Myocyte (in vitro differentiated cells): Measurements from ENCODE around the gene ZNF518B. TPM values are rescaled to one million over a fixed set of nuclear protein-coding genes. Genes with fewer than 3 reads are reported as not detected.

Experiments used
- DNase-seq: peaks from one replicate; pipeline ENCODE4 v3.0.0-alpha.2; 2012; ENCODE audit warnings: low read depth
- polyA plus RNA-seq: library from polyadenylated mRNA; unstranded; fragments of >200 nt; gene quantifications from one replicate; pipeline ENCODE4 v1.2.1, GENCODE V29; 2012; ENCODE audit warnings: missing spikeins
- total RNA-seq: library from RNA; depleted of rRNA; stranded (reverse); fragments of >200 nt; gene quantifications from 2 replicates; pipeline ENCODE4 v1.2.3, GENCODE V29; 2014

Gene ZNF518B, protein sequence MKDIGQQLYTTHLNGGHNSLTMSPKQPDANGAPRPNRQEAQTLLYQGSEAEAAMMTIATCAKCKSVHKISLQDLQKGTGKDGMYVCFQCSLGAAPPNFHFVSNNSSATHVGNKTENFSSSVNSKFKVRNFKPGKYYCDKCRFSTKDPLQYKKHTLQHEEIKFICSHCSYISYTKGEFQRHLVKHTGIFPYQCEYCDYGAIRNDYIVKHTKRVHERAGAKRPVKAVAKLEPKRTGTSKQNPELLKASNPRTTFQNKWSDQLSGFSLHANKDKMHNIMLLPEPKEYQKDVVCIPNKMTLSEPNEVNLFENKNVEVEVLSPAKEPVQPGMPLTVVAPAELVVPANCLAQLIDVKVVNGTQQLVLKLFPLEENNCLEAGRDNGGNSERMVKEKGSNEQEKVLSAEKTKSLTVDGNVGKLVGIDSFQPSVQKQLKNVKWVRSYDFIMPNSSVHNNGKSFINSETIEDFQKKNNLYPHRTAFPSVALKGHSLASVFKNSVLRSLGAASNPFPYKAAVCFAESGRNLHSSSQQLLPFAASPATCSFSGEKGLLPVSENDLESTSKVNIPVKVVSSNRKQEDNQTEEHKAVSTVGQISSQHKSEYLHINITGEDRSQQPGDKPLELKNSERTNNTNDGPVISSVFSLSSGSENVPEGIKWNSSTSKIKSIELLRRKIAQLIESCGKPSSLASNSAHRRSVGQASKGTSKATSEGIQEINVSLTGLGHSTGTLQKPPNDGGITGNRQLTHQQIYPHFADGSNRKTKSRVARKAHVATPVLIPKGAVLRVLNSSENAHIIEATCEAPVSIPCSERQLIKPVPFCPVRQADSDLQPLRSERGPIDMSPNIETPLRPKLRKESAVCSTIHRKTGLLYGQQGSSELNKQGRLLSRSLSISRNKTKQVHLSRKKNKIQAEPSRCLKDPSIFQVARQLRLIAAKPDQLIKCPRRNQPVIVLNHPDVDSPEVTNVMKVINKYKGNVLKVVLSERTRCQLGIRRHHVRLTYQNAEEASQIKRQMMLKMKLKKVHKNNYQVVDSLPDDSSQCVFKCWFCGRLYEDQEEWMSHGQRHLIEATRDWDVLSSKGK
- 5.7 and 8.0 TPM in 2 replicates for total RNA-seq
- polyA plus RNA-seq: 1.8 TPM

DNA sequence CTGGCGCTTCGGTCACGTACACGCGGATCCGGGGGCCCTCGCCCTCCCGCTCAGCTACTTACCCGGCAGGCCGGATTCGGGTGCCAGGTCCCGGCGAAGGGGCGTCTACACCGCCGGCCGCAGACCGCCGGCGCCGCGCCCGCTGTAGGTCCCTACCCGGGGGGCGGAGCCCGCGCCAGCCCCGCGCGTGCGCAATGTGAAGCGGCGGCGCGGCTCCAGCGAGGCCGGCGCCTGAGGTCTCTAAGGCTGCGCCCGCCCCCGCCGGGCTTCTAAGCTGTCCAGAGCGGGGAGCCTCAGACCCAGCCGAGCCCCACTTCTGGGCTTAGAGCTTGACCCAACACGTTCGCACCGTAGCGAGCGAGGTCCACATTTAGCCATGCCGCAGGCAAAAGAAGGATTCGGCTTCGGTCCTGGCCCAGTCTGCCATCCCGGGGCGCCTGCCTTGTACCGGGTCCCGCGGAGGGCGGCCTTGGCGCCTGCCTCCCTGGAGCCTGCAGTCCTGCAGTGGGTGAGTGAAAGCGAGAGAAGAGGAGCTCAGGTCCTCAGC is at the start of gene ZNF518B:
Gene ZNF518B (minus strand): TSS at position 172 of the 547 bp plus-strand sequence. CDS start 11,098 bp downstream, outside the sequence.
- peak; percentile 31 for DNase-seq

DNA sequence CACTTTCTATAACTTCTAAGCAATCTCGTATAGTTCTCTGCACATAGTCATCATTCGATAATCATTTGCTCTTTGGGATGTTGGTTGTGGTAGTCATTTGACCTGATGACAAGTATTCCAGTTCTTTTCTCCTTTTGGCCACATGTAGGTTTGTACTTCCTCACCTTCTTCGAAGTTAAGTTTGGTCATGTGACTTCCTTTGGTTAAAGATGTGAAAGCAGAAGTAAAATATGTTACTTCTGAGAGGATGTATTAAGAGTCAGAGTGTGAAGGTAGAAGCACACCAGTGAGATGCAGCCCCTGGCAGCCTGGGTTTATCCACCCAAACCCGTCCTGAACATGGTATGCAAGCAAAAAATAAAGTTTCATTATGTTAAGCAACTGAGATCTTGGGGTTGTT is 48.9 kb upstream of the ZNF518B start:
- no peak for DNase-seq

GRCh38 chr4:10504570-10505179 is 47.4 kb upstream of the ZNF518B start:
- DNase-seq: no peak

- no peak for DNase-seq
These were observed 45.5 kb upstream of the ZNF518B start for GRCh38 chr4:10502717-10503116.

- no peak for DNase-seq
These were observed 43.5 kb upstream of the ZNF518B start for GRCh38 chr4:10500776-10501175.

- no peak for DNase-seq
These were observed 39.0 kb upstream of the ZNF518B start for GRCh38 chr4:10496200-10496599.

- no peak for DNase-seq
These were observed 38.4 kb upstream of the ZNF518B start for GRCh38 chr4:10495651-10496050.

DNA sequence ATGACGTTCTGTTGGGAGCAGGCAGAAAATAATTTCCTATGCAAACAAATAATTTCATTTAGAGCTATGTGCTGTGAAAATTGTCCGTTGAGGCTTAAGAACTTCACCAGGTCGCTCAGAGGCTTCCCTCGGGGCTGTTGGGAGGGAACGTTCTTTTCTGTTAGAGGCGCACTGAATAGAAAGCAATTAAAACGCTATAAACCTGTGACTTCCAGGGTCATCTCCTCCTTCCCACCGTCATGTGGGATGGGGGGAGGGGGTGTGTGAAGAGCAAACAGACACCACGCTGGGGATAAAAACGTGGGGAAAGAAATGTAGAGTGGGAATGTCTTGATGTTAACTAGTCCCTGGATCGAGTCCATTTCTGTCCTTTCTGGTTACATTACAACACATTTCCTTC is 35.2 kb upstream of the ZNF518B start:
- DNase-seq: no peak

GRCh38 chr4:10491401-10491800 is 34.2 kb upstream of the ZNF518B start:
- DNase-seq: no peak

- DNase-seq: no peak
These were observed 33.8 kb upstream of the ZNF518B start for GRCh38 chr4:10490996-10491395.

GRCh38 chr4:10482913-10483312 is 25.7 kb upstream of the ZNF518B start:
- no peak for DNase-seq

DNA sequence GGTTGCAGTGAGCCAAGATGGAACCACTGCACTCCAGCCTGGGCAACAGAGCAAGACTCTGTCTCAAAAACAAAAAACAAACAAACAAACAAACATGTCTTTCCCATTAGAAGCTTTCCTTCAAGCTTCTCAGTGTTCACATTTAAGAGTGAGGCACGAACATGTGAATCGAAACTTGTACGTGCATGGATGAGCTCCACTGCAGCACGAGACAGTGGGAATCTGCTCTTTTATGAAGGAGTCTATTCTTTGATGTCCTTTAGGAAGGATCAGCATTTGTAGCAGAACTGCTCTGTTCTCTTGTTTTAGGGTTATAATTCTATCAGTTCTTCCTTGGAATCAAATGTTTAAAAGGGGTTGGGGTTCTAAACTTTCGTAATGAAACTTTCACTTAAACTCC is 23.4 kb upstream of the ZNF518B start:
- no peak for DNase-seq

- no peak for DNase-seq
These were observed 21.4 kb upstream of the ZNF518B start for GRCh38 chr4:10478621-10479020.

DNA sequence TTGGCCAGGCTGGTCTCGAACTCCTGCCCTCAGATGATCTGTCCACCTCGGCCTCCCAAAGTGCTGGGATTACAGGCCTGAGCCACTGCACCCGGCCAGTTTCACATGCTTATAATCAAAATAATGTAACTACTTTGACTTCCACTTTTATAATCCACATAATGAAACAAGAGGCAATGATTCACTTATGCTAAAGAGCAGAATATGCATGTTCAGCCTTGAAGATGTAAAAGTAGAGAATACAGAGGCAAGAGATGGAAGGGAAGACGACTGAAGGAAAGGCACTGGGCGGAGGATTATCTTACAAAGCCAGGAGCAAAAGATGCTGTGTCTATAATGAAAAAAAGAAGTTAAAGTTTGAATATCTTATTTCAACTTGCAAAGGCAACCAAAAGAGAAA is 13.3 kb upstream of the ZNF518B start:
- no peak for DNase-seq

DNA sequence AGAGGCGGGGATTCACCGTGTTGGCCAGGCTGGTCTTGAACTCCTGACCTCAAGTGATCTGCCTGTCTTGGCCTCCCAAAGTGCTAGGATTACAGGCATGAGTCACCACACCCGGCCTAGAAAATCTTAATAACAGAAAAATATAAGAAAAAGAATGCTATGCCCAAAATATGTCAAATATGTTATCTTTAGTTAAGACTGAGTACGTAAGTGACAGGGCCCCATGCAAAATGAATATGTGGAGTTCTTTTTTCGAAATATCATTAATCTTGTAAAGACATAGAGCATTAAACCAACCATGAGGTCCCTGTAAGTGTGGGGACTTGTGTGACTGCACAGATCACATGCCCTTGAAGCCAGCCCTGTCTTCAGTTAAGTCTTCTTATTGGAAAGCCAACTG is 8.9 kb upstream of the ZNF518B start:
- no peak for DNase-seq

- peak; percentile 3 for DNase-seq
These were observed 5.7 kb upstream of the ZNF518B start for GRCh38 chr4:10462876-10463275.

- no peak for DNase-seq
These were observed 4.7 kb upstream of the ZNF518B start for GRCh38 chr4:10461850-10462400.

DNA sequence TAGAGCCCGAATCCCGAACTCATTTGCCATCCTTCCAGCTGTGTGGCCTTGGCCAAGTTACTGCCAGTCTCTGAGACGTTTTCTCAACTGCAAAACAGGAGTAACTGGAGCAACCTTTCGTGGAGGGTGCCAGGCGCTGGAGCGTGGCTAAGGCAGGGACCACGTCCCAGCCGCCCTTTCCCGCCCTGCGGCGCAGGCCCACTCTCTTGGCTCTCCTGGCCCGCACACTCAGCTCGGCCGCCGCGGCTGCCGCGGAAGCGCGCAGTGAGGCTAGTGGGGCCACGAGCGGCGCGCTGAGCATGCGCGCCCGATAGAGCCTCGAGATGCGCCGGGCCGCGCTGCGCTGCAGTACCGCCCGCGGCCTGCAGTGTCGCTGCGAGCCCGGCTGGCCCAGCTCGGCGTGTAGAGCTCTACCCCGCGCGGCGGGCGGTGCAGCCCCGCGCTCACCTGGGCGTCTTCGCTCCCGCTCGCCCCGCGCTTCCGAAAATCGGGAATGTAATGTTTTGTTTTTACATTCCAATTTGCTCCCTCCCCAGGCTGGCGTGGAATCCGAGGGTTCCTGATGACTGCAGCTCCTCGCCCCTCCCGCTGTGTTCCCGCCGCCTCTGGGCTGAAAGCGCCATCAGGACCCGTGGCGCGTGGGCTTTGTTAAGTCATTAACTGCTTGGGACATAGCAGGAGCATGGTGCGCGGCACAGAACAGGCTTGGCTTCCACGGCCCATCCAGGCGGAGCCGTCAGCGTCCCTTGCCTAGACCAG is 4.0 kb upstream of the ZNF518B start:
- no peak for DNase-seq

DNA sequence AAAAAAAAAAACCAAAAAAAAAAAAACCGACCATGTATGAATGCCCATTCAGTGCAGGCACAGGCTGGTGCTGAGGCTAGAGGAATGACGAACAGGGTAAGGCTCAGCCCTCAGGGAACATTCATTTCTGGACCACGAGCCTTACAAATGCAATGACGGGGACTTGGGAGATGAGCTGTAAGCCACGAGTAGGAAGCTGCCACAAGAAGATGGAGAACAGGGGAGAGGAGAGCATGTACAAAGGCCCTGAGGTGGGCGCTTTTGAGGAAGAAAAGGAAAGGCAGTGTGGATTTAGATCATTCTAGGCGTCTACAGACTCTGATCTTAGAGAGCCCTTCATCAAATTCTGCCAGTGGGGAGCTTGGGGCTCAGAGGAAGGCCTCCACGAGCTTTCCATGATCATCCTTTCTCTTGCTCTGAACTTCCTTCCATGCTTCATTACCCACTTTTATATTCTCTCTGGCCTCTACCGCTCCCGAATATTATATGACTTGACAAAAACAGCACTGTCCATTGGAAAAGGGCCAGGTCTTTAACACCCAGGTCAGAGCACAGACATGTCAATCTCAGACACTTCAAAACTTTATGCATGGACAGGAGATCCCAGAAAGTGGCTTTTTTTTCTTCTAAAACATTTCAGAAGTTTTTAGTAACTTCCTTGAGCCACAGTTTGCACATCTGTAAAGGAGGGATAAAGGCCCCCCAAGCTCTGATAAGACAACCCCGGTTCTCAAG is 3.3 kb upstream of the ZNF518B start:
- DNase-seq: no peak
